ENCODE data around the gene SMIM32. TPM values are rescaled to one million over a fixed set of nuclear protein-coding genes. Genes with fewer than 3 reads are reported as not detected.

SMIM32 gene
- total RNA-seq, 1 experiment from 2014 or later: 0.26 TPM

DNA sequence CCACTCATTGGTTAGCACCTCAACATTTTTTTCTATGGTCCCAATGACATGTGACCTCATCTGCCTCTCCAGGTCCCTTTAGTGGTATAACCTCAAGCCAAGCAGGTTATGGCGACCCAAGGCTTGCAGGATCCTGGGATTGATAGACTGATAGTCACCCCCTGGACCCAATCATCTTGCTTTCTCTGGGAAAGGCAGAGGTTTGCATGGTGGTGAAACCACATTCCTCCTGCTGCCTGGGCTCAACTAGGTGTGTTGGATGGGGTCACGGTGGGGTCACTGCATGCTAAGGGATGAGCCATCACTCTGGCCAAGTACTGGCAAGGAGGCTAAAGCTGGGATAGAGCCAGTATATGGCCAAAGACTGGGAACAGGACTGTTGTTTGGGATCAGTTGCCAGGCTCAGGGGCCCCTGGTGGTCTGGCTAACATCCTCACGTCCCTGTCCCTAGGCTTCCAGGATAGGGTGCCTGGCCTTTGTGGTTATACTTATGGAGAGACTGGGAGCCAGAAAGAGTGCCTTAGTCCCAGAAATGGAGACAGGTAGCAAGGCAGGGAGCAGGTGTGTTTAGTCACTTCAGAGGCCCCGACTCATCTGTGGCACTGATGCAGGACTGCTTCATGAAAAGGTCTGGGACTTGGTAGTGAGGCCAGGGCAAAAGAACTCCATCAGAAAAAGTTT is 4.6 kb upstream of the SMIM32 start:
- Histone ChIP-seq H3K27me3 (peaks cover 10% of the 10 kb centered on the region), H3K9me3 (no peaks in the 10 kb centered on the region), H3K4me3 (no peak overlapping the region), H3K36me3 (no peaks in the 10 kb centered on the region)
- DNase-seq: peak; percentile 21

DNA sequence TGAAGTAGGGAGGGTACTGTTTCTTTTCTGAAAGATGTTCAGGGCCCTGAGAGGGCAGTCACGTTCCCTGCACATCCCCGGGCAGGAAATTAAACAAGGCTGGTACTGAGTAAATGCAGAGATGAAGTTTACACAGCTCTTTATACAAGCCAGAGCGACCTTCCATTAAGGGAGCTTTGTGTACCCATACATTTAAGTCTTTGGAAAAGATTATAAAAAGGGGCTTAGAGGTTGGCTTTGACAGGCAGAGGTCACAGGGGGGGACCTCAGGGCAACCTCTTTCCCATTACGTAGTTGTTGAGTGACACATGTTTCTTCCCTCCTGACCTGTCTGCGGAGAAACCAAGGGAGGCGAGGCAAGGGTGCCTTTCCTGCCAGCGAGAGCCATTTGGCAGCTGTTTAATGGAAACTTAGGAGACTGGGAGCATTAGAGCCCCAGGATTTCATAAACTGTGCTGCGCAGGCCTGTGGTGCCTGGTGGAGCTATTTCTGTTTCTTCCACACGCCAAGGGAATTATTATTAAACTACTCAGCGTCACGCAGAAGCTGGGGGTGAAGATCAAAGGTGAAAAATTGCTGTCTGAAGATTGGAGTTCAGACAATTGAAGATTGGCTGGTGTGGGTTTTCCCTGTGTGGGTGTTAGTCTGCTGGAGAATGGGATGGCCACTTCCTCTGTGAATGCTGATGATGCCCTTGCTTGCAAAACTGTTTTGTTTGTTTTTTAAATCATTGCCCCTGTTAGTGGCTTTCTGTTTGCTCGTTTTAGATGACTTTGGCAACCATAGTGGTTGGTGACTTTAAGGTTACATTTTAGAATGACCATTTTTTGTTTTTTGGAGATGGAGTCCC is 3.2 kb upstream of the SMIM32 start:
- DNase-seq: peak; percentile 23
- H3K27me3 ChIP-seq: peaks cover 24% of the 10 kb centered on the region
- H3K4me3 ChIP-seq: no peak overlapping the region
- no peaks in the 10 kb centered on the region for H3K9me3 ChIP-seq
- no peaks in the 10 kb centered on the region for H3K36me3 ChIP-seq

DNA sequence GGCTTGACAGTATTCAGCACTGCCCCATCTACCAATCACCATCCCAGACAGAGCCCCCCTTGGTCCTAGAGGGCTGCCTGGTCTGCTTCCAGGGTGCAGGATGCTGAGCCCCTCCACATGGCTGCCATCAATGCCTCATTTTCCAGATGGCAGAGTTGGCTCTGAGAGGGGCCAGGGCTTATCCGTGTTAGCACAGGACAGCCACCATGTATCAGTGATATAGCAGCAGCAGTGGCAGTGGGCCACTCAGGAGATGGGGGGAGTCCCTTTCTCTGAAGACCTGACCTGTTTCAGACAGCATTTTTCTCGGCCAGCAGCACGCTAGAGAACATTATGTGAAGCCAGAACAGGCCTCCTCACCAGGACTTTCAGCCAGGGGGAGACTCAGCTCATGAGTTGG is 1.6 kb upstream of the SMIM32 start:
- no peaks in the 10 kb centered on the region for H3K9me3 ChIP-seq
- no peak overlapping the region for H3K4me3 ChIP-seq
- H3K27me3 ChIP-seq: peaks cover 24% of the 10 kb centered on the region
- H3K36me3 ChIP-seq: no peaks in the 10 kb centered on the region
- no peak for DNase-seq

DNA sequence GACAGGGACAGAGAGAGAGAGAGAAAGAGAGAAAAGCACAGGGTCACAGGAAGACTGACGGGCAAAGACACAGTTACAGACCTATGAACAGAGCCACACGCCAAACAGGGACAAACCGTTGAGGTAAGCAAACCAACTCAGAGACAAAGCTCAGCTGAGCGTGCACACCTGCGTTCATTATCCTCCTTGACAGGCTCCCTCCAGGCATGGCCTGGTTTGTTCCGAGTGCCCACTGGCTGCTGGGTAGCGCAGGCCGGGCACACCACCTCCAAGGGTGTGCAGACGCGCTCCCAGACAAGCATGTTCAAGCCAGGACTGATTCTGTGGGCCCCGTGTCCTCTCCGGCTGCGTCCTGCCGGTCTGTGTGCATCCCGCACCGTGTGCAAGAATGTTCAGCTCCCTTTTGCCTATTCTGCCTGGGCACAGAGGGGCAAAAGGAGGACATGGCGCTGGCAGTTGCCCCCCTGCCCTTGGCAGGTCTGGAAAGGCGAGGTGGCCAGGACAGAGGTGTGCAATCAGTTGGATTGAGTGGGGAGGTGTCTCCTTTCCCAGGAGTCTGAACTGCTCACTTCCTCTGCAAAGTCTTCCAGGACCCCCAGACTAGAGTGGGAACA is 467 bp upstream of the SMIM32 start:
- Histone ChIP-seq H3K9me3 (no peaks in the 10 kb centered on the region), H3K27me3 (peaks cover 24% of the 10 kb centered on the region), H3K4me3 (no peak overlapping the region; the same call in 1 of the 2 replicates), H3K36me3 (no peaks in the 10 kb centered on the region)
- DNase-seq: no peak

DNA sequence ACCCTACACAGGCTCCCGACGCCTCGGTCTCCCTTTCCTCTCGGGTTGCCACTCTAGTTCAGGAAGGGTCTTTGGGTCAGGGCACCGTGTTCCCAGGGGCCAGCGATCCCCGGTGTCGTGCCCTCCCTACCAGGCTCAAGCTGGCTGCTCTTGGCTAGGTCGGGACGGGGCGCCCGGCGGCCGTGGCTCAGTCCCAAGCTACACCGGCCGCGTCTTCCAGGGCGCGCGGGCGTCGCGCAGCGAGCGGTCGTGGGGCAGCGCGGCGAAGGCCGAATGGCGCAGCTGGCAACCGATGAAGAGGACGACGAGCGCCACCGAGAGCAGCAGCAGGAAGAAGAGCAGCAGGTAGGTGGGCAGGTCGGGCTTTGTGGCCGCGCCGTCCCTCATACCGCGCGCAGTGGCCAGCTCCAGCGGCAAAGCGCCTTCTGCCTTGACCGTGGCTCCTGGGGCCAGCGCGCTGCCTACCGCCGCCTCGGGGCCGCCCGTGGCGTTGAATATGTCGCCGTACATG is 892 bp downstream of the SMIM32 start:
- Histone ChIP-seq H3K4me3 (peak overlapping the region; percentile 21), H3K27me3 (peaks cover 24% of the 10 kb centered on the region), H3K36me3 (peaks cover 8% of the 10 kb centered on the region), H3K9me3 (no peaks in the 10 kb centered on the region)
- peak; percentile 30 for DNase-seq

DNA sequence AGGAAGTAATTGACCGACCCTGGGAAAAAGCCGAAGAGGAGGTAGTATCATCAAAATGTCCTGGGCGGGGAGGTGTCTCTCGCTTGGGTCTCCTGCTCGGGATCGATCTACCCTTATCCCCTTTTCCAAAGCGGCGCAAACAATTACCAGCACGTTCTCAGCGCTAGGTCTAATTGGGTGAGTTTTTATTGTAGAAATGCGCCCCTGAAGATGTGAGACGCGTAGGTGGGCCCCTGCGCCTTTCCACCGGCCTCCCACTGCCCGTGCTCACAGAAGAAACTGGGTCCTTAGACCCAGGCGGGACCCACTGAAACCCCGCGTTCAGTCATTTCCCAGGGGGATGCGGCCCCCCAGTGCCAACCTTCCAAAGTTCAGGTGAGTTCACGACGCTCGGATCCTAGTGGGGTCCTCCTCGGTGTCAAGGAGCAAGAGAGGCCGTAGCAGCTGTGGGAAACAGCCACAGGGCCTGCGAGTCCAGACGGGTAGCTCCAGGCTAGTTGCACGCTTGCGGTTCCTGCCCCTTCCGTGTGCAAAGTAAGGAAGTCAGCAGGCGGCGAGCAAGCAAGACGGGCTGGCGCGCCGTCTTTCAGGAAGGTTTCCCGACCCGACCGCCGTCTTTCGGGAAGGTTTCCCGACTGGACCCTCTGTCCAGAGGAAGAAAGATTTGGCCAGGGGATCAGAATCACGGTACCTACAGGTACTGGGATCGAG is 1.5 kb downstream of the SMIM32 start:
- H3K4me3 ChIP-seq: no peak overlapping the region

DNA sequence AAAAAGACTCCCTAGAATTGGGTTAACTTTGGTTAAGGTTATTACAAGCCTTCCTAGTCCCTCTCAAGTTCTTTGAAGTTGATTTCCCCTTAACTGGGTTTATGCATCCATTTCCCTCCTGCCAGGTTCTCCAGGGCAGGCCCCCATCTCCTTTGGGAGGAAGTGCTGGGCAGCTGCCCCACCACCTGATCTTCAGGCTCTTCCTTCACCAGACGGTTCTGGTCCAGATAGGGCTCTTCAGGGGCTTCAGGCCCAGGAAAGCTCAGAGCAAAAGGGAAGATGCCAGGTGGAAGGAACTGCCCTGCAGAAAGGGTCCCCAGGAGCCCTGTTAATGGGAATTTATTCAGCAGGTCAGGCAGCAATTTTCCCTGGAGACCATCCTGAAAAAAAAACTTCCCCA is 2.1 kb downstream of the SMIM32 start:
- Histone ChIP-seq H3K4me3 (no peak overlapping the region), H3K27me3 (peaks cover 24% of the 10 kb centered on the region), H3K36me3 (peaks cover 17% of the 10 kb centered on the region), H3K9me3 (no peaks in the 10 kb centered on the region)
- DNase-seq: no peak

More for the DNA sequence above, 1.5 kb downstream of the SMIM32 start:
- no peak for DNase-seq
- Histone ChIP-seq H3K36me3 (peaks cover 14% of the 10 kb centered on the region), H3K27me3 (peaks cover 24% of the 10 kb centered on the region), H3K9me3 (no peaks in the 10 kb centered on the region)

DNA sequence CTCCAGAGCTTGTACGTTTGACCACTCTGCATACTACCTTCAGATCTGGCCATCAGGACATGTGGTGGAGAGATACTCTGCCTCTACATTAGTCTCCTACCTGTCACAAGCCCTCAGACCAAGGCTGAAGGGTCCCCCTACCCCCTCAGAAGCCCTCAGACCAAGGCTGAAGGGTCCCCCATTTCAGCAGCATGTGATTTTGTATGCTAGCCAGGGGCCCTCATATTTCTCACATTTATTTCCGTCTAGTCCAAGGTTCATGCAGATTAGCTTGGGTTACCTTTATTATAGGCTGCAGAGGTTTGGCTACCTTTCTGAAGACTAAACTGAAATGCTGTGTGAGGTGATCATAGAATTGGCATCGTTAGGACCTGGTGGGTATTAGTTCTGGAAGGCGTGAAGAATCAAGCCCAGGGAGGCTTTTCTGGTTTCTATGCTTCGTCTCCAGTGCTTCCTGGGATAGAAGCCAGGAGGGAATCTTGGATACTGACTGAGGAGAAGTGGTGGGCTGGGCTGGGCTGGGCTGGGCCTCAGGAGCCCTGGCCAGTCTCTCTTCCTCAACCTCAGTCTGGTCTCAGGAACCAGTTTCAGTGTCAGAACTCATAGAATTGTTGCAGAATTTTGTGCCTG is 2.8 kb downstream of the SMIM32 start:
- Histone ChIP-seq H3K27me3 (peaks cover 24% of the 10 kb centered on the region), H3K9me3 (no peaks in the 10 kb centered on the region), H3K4me3 (no peak overlapping the region), H3K36me3 (peaks cover 17% of the 10 kb centered on the region)
- DNase-seq: no peak

DNA sequence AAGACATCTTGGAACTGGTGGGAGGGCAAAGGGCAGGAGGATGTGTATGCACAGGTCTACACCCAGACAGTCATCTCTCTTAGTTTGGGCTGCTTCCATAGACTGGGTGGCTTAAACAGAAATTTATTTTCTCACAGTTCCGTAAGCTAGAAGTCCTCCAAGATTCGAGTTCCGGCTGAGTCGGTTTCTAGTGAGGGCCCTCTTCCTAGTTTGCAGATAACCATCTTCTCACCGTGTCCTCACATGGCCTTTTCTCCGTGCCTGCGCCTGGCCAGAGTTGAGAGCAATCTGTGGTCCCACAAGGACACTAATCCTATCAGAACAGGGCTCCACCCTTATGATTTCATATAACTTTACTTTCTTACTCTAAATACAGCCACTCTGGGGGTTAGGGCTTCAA is 4.1 kb downstream of the SMIM32 start:
- H3K36me3 ChIP-seq: peaks cover 22% of the 10 kb centered on the region
- no peak for DNase-seq
- H3K9me3 ChIP-seq: no peaks in the 10 kb centered on the region
- H3K4me3 ChIP-seq: no peak overlapping the region
- H3K27me3 ChIP-seq: peaks cover 24% of the 10 kb centered on the region

DNA sequence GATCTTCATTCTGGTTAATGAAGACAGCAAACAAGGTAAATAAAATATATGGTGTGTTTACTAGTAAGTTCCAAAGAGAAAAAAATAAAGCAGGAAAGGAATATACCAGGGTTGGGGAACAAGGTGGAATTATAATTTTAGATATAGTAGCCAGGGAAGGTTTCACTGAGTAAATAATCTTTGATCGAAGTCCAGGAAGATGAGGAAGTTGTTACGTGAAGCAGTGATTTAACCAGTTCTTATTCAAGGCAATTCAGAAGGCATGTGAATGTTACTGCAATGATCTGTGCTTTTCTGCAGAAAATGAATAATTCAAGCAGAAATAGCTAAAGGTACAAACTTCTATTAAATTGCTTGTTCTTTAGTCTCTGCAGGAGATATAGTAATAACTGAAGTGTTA is 6.2 kb downstream of the SMIM32 start:
- no peak overlapping the region for H3K4me3 ChIP-seq
- H3K27me3 ChIP-seq: peaks cover 6% of the 10 kb centered on the region
- H3K36me3 ChIP-seq: peaks cover 30% of the 10 kb centered on the region
- no peaks in the 10 kb centered on the region for H3K9me3 ChIP-seq
- DNase-seq: no peak

DNA sequence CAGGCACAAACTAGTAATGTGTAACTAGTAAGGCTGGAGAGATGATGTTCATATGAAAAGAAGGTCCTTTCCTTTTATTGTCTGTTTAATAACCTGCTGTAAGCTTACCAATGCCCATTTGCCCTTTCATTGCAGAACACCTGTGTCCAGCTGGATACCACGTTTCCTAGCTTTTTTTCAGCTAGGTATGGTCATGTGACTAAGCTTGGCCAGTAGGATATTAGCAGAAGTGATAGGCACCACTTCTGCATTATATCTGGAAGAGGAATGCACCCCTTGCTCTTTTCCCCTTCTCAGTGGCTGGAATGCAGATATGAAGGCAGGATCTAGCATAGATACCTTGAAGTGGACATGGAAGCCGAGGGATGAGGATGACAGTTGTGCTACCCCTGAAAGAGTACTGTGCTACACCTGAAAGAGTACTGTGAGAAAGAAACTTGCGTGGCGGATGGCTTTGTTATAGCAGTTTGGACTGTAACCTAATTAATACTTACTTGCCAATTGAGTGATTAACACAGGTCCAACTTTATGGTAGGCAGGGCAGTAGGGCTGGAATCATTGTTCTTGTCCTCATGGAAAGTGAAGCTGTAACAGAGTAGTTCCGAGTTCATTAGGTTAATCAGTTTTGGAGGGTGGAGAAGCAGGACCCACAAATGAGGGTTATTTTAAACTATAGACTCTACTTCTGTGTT is 6.8 kb downstream of the SMIM32 start:
- H3K36me3 ChIP-seq: peaks cover 36% of the 10 kb centered on the region
- H3K4me3 ChIP-seq: no peak overlapping the region
- H3K9me3 ChIP-seq: no peaks in the 10 kb centered on the region
- DNase-seq: no peak
- H3K27me3 ChIP-seq: no peaks in the 10 kb centered on the region

DNA sequence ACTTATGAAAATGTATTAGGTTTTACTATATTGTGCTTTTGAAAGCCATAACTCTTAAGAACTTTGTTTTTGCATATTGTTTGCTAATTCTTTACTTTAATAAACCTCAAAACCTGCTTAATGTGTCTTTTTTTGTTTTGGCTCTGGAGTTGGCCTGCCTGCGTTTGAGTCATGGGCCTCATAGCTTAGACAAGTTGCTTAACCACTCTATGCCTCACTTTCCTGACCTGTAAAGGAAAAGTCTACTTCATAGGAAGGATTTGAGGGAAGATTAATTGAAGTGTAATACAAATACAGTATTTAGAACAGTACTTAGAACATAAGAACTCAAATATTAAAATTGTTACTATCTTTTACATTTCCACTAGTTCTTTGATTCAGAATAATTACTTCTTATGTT is 10.3 kb downstream of the SMIM32 start:
- peaks cover 56% of the 10 kb centered on the region for H3K36me3 ChIP-seq
- no peak for DNase-seq

DNA sequence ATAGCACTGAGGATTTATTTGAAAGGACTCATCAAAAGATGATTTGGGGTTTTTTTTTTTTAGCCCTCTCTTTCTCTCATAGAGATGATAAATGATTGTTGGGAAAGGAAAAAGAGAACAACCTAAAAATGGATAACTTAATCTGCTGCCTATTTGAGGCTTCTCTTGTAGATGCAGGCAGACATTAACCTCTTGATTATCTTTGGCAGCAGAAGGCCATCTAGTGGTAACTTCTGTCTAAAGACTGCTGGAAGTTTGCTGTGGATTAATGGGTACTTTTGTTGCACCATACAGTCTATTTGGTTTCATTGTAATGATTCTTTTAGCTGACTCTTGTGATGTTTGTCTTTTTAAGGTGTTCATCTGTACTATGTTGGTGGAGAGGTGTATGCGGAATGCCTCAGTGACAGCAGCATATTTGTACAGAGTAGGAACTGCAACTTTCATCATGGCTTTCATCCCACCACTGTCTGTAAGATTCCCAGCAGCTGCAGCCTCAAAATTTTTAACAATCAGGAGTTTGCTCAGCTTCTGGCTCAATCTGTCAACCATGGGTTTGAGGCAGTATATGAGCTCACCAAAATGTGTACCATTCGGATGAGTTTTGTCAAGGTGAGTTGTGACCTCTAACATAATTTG is 18.8 kb downstream of the SMIM32 start:
- Histone ChIP-seq H3K9me3 (no peaks in the 10 kb centered on the region), H3K27me3 (no peaks in the 10 kb centered on the region), H3K4me3 (no peak overlapping the region), H3K36me3 (peaks cover 62% of the 10 kb centered on the region)
- no peak for DNase-seq

More for the DNA sequence above, 10.3 kb downstream of the SMIM32 start:
- Histone ChIP-seq H3K9me3 (no peaks in the 10 kb centered on the region), H3K4me3 (no peak overlapping the region), H3K27me3 (no peaks in the 10 kb centered on the region)

DNA sequence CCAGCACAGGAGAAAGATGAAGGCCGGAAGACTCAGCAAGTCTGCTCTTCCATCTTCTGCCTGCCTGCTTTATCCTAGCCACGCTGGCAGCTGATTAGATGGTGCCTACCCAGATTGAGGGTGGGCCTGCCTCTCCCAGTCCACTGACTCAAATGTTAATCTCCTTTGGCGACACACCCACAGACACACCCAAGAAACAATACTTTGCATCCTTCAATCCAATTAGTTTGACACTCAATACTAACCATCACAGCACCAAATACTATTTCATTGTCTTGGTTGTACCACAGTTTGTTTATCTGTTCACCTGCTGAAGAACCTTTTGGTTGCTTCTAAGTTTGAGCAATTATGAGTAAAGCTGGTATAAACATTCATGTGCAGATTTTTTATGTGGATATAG is 23.7 kb downstream of the SMIM32 start:
- peaks cover 59% of the 10 kb centered on the region for H3K36me3 ChIP-seq
- H3K9me3 ChIP-seq: no peaks in the 10 kb centered on the region
- H3K27me3 ChIP-seq: no peaks in the 10 kb centered on the region
- DNase-seq: no peak
- no peak overlapping the region for H3K4me3 ChIP-seq

DNA sequence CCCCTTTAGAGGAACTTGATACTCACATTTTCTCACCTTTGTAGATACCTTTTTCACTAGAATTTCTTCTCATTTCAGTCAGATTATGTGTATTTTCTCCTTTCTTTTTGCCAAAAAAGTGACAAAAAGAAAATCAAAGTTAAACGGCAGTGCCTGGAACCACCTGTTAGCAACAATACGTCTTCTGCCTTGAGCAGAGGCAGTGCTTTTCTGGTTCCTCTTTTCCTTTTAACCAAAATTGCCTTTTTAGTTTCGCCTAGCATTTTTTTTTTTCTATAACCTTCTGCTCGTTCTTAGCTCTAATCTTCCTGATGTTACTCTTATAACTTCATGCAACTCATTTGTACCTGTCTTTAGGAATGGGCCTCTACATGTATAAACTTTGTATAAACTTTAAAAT is 26.1 kb downstream of the SMIM32 start:
- H3K4me3 ChIP-seq: no peak overlapping the region
- no peaks in the 10 kb centered on the region for H3K9me3 ChIP-seq
- no peaks in the 10 kb centered on the region for H3K27me3 ChIP-seq
- peaks cover 63% of the 10 kb centered on the region for H3K36me3 ChIP-seq
- no peak for DNase-seq

Measured in MG63 (cell line).